Stimulated activated CD4-positive, alpha-beta T cell treated with anti-CD3 and anti-CD28 coated beads, Interleukin-2, amount 100 ng/mL, for 4 hours (primary cell): ENCODE measurements around the gene SALL3.

ENCODE experiments used
- DNase-seq: peaks from one replicate; pipeline ENCODE4 v3.0.0-alpha.2; 2020; ENCODE audit warnings: low read depth

SALL3 gene

DNA sequence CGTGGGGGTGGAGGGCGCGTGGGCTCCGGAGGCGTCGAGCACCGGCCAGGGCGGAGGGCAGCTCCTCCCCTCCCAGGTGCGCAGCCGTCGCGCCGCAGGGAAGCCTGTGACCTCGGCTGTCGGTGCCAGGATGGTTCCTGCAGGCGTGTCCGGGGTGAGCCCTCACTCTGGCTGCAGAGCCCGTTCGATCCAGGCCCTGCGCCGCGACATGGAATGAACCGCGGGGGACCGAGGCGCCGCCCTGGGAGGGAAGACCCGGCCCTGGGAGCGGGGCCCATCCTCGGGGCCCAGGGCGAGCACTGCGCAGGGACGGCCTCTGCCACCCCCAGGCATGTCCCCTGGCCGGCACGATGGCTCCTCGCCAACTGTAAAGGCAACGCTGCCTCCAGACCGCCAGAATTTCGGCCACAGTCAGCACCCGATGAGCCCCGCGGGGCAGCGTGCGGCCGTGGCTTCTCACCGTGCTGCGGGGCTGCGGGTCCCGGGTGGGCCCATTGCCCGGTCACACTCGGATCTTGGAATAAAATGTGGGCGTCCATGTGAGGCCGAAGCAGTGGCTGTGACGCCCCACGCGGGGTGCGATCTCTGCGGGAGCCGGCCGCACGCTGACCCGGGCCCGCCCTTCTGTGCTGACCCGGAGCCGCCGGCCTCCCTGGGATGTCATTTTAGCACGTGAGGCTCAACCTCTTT, 26.6 kb downstream of the SALL3 start:
- DNase-seq, result no peak

DNA sequence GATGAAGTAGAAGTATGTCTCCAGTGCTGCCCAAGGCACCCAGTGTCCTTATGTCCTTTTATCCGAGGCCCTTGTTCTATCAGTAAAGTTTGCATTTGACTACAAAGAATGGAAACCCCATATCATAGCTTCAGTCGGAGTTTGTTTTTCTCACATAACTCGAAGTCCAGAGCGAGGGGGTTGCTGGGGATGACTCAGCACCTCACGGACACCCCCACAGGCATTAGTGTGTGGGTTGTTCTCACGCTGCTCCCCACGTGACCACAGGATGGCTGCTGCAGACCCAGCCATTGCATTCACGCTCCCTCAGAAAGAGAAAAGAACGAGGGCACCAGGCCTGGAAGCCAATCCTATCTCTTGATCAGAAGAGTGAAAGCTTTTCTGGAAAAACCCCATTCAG, 27.8 kb downstream of the SALL3 start:
- DNase-seq, result no peak

DNA sequence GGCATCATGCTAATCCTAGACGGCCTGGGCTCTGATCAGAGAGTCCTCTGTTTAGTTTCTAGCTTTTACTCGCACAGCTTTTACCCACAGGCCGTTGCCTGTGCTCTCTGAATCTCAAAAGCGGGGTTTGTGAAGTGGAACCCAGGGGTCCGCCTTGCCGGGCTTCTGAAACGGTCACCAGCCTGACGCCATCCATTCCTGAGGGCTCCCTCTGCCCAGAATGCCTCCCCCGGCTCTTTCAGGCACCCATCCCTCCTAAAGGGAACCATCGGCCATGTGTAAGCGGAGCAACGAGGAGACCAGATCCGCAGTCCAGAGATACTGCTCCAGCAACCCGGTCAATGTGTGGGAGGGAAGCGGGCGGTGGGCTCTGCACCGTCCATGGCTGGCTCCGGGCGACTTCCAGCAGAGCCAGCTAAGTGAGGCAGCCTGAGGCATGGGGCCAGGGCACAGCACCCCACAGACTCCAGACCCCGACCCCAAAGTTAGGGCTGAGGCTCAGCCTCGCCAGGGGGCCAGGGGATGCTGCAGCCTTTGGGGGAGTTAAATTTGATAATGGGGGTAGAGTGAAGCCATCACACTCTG, 28.8 kb downstream of the SALL3 start:
- no peak for DNase-seq

DNA sequence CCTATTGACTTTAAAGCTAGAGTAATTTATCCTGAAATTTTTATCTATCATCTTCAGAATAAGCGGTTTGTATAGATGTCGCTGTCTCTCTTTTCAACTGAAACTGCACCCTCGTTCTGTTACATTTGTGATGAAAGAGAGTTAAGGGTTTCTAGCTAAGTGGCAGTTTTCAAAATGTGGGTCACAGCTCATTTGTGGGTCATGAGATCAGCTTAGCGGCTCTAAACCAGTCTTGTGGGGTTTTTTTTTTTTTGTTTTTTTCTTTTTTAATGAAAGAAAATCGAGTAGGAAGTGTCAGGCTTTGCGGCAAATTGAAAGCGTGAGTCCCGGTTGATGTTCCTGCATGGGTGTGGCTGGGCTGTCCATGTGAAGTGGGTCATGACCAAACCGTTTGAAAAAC, 31.2 kb downstream of the SALL3 start:
- no peak for DNase-seq

DNA sequence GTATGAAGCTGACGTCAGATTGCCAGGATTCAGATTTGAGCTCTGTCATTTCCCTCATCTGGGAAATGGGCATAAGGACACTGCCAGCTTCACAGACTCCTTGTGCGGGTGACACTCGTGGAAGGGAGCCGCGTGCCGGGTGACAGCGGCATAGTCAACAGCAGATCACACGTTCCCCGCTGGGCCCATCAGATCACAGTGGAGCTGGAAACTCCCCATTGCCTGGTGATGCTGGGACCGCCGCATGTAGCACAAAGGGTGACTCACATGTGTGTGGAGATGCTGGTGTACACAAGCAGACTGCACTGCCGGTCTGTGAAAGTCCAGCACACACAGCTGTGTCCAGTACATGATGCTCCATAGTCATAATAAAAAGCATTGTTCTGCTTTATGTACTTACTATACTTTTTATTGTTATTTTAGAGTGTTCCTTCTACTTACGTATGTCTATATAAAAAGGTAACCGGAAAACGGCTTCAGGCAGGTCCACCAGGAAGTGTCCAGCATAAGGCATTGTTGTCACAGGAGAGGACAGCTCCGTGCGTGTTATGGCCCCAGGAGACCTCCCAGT, 31.8 kb downstream of the SALL3 start:
- no peak for DNase-seq

DNA sequence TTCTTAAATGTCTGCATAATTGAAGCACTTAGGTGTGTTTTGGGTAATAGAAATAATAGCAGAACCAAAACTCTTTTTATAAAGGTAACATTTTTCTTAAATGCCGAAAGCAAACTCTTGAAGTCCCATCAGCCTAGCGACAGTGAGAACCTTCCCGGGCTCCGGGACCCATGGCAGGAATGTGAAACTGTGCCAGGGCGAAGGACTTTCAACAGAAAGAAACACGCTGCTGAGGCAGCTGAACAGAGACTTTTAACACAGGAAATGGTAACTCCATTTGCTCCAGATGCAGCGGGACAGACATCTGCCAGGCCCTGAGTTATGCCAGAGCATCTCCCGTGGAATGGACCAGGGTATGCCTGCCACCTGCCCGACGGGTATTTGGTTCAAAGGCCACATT, 34.3 kb downstream of the SALL3 start:
- no peak for DNase-seq

DNA sequence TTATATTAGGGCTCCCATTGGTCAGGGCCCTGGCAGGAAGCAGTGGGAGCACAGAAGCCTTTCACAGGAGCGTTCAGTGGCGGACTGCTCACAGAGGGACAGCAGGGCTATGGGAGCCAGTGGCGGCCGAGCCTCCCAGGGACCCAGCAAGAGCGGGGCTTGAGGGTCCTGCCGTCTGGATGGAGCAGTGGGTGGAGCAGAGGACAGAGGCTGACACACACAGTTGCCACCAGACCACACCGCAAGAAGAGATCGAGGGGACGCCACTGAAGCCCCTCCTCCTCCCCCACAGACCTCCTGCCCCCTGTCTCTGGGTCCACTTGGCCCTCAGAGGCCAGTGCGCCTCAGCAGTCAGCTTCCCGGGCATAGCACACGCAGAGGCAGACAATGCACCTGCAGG, 39.3 kb downstream of the SALL3 start:
- DNase-seq, result no peak

DNA sequence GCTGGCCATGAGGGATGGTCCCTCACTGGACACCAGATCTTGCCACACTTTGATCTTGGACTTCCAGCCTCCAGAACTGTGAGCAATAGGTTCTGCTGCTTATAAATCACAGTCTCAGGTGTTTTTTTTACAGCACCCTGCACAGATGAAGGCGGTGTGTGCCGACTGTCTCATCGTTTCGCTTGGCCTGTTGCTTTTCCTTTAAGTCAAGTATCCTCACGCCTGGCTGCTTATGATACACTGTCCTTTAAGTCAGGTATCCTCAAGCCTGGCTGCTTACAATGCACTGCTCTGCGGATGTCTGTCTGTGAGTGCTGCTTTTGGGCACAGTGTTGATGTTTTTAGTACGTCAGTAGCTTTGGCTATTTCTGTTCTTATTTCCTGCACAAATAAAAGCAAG, 40.3 kb downstream of the SALL3 start:
- DNase-seq, result no peak

DNA sequence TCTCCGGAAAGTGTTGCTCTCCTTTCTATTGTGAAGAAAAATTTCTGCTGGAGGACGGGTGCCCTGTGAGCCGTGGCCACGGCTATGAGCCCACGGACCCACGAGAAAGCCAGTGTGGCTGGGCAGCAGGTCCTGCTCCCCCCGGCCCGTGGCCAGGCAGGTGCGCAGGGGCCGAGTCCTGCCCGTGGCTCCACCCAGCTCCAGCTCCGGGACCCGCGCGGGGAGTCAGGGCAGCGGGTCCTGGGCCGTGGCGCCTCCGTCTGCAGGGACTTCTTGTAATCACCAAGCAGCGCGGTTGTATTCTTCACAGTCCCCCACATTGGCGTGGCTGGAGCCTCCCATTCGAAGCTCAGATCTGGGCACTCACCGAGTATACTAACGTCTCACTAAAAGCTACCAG, 43.0 kb downstream of the SALL3 start:
- DNase-seq, result no peak

DNA sequence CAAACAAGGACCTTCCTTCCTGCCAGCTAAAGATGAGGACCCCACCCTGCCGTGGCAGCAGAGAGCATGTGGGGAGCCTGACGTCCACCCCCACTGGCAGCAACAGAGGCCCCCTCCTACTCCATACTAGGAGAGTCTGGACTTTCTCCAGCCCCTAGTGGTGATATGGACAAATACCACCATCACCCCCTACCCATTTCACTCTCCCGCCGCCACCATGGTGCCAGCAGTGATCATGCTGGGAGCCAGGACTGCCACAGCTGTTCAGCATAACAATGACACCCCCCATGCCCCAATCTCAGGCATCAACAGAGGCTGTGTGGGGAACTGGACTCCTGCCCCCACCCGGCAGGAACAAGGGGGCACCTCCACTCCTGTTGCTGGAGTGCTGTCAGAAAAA, 46.9 kb downstream of the SALL3 start:
- DNase-seq, result no peak

DNA sequence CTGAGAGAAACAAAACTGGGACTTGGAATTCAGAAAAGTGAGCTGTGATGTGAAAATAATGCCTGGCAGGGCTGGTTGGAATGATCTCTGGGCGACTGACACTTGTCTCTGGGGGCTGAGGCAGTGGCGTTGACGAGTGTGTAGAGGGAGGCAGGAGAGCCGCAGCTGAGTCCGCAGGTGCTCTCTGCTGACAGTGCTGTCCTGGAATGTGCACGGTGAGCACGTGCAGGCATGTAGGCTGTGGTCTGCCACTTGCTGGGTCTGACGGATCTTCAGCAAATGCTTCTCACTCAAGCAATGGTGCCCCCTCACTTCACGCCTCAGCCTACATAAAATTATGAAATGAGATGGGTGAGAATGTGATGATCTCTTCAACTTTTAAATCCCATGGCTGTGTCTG, 51.1 kb downstream of the SALL3 start:
- DNase-seq, result no peak

DNA sequence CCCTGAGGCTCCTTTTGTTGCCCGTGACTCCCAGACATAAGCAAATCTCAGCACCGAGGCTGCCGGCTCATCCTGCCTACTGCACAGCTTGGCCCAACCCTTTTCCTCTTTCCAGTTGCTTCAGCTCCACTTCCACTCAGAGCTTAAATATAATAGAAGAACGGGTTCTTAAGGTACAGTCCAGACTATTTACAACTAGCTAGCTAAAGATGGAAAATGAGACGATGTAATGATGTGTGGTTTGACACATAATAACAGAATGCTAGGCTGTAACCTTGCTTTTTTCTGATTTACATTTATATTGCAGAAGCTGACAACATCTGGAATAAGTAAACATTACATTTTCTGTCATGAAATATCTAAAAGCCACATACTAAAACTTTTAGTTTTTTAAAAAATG, 62.7 kb downstream of the SALL3 start:
- no peak for DNase-seq

DNA sequence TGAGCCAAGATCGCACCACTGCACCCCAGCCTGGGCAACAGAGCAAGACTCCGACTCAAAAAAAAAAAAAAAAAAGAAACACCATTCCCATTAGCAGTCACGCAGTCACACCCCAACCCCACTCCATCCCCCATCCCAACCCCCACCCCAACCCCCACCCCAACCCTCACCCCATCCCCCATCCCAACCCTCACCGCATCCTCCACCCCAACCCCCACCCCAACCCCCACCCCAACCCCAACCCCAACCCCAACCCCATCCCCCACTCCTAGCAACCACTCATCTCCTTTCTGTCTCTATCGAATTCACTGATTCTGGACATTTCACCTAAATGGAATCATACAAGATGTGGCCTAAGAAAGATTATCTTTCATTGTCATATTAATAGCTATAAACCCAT, 63.7 kb downstream of the SALL3 start:
- no peak for DNase-seq

DNA sequence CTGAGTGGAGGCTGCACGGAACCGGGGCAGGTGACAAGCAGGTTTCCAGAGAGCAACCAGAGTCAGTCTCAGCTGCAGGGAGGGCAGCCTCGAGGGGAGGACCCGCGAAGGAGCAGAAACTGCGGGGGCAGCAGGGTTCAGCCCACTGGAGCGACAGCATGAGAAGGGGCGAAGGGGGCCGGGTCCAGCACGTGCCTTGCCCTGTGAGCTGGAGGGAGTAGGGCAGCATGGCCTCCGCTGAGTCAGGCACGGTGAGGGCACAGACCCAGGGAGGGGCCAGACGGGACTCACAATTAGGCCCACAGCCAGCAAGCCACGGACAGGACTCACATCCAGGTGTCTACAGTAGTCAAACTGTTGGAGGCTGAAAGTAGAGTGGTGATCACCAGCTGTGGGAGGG, 66.9 kb downstream of the SALL3 start:
- DNase-seq, result no peak

DNA sequence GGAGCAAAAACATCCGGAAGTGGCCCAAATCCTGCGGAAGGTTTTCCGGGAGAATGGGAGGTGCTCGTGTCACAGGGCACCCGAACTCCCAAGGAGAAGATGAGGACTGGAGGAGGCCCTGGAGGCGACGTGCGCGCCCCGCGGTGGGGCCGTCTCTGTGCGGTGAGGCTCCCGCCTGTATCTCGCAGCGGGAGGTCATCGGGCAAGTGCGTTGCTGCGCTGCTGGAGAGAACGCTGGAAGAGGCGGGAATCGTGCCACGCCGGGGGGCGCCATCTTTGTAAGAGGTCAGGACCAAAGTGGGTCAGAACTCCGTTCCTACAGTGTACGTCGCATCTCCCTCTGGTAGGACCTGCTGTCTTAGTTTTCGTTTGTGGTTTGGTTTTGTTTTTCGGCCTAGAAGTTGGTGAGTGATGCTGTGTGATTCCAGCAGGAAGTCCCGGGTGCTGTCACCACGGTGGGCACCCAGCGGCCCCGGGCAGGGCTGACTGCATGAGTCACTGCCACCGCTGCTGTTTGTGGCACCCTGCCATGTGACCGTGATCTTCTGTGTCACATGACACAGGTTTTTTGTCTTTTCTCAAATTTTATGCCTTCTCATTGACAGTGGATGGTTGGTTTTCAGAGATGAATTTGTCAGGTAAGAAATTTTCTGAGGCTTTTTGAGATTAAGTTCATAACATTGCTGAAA, 68.1 kb downstream of the SALL3 start:
- DNase-seq, result no peak

DNA sequence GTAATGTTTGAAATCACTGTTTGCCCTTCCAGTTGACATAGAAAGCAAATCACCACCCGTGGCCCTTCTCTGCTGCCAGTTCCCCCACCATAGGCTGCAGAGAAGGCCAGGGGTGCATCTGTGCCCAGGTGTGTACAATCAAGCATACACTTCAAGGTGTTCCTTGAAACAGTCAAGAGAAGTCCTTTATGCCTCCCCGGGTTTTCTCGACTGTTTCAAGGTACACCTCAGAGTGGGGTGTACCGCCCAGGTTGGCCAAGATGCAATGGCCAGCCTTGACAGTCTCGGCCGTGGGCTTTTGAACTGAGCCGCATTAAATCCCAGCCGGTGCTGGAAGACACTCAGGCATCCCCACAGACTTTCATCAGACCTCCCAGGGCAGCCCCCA, 68.6 kb downstream of the SALL3 start:
- no peak for DNase-seq

DNA sequence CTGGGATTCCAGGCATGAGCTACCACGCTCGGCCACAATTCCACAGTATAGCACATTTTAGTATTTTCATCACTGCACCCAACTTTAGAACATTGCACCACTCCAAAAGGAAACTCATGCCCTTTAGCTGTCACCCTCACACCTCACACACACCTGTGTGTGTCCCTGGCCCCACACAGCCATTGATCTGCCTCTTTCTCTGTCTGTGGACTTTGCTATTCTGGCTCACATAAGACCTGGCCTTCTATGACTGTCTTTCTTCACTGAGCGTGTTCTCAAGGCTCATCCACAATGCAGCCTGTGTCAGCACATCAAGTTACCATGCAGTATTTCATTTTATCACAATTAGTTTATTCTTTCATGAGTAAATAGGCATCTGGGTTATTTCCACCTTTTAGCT, 69.9 kb downstream of the SALL3 start:
- DNase-seq, result no peak
